Measurements from ENCODE around the gene TBC1D10A.

TBC1D10A gene

GRCh38 chr22:30284172-30284571 is 42.6 kb downstream of the TBC1D10A start:
- no peak for DNase-seq

- DNase-seq: no peak
These were observed 43.4 kb downstream of the TBC1D10A start for GRCh38 chr22:30283342-30283741.

- DNase-seq: no peak
These were observed 44.1 kb downstream of the TBC1D10A start for GRCh38 chr22:30282616-30283046.

GRCh38 chr22:30280505-30280904 is 46.2 kb downstream of the TBC1D10A start:
- DNase-seq: no peak

- DNase-seq: no peak
These were observed 46.8 kb downstream of the TBC1D10A start for GRCh38 chr22:30279932-30280331.

- DNase-seq: no peak
These were observed 47.5 kb downstream of the TBC1D10A start for GRCh38 chr22:30279046-30279788.

GRCh38 chr22:30277547-30278344 is 49.0 kb downstream of the TBC1D10A start:
- DNase-seq: no peak

GRCh38 chr22:30276039-30276438 is 50.7 kb downstream of the TBC1D10A start:
- DNase-seq: no peak

GRCh38 chr22:30275625-30276024 is 51.1 kb downstream of the TBC1D10A start:
- no peak for DNase-seq

- no peak for DNase-seq
These were observed 52.3 kb downstream of the TBC1D10A start for GRCh38 chr22:30274437-30274812.

GRCh38 chr22:30273711-30274436 is 52.9 kb downstream of the TBC1D10A start:
- no peak for DNase-seq

- DNase-seq: no peak
These were observed 53.8 kb downstream of the TBC1D10A start for GRCh38 chr22:30272781-30273601.

- DNase-seq: no peak
These were observed 55.9 kb downstream of the TBC1D10A start for GRCh38 chr22:30270832-30271231.

GRCh38 chr22:30268331-30268730 is 58.4 kb downstream of the TBC1D10A start:
- DNase-seq: no peak

GRCh38 chr22:30267382-30268302 is 59.1 kb downstream of the TBC1D10A start:
- peak; percentile 85 for DNase-seq

GRCh38 chr22:30266445-30267381 is 60.0 kb downstream of the TBC1D10A start, which contains the start of gene OSM:
Gene OSM (minus strand): TSS chr22:30266851. CDS start chr22:30266799, 52 bp downstream.
- DNase-seq: peak; percentile 94

GRCh38 chr22:30265823-30266444 is 60.8 kb downstream of the TBC1D10A start:
- peak; percentile 91 for DNase-seq

- DNase-seq: no peak
These were observed 61.5 kb downstream of the TBC1D10A start for GRCh38 chr22:30265131-30265720.

GRCh38 chr22:30263883-30264282 is 62.9 kb downstream of the TBC1D10A start:
- DNase-seq: no peak

All from activated CD4-positive, alpha-beta T cell treated with anti-CD3 and anti-CD28 coated beads, Interleukin-2, amount 50 U/mL, for 16 hours (primary cell).